Measurements from ENCODE around the gene SFRP2. TPM values are rescaled to one million over a fixed set of nuclear protein-coding genes. Genes with fewer than 3 reads are reported as not detected.

The SFRP2 gene
- polyA plus RNA-seq, 6 donors from 2014 or later: not detected

GRCh38 chr4:153780221-153780620, 8.7 kb downstream of the SFRP2 start:
- DNase-seq (no peak), ATAC-seq (ENCODE audit: low read depth in 2 of 2) (no peak)
- Mint-ChIP-seq H3K4me1 (peaks cover 0 to 4% (median 0%) of the 10 kb centered on the region in 3 donors), H3K27ac (no peak overlapping the region), H3K36me3 (peaks cover 9 to 10% of the 10 kb centered on the region in 2 donors), H3K4me3 (no peak overlapping the region), H3K27me3 (peaks cover 58 to 78% (median 76%) of the 10 kb centered on the region in 3 donors), H3K9me3 (peaks cover 2 to 15% (median 6%) of the 10 kb centered on the region in 7 donors)

- Mint-ChIP-seq H3K4me1 (peaks cover 0 to 4% (median 0%) of the 10 kb centered on the region in 3 donors), H3K27me3 (peaks cover 51 to 73% (median 67%) of the 10 kb centered on the region in 3 donors), H3K36me3 (peaks cover 9 to 10% of the 10 kb centered on the region in 2 donors), H3K4me3 (no peak overlapping the region), H3K27ac (no peak overlapping the region), H3K9me3 (peaks cover 2 to 15% (median 6%) of the 10 kb centered on the region in 7 donors)
- ATAC-seq (ENCODE audit: low read depth in 2 of 2) (no peak), DNase-seq (no peak)
These were observed 10.5 kb downstream of the SFRP2 start for GRCh38 chr4:153778383-153778782.

- Mint-ChIP-seq H3K36me3 (peaks cover 9 to 10% of the 10 kb centered on the region in 2 donors), H3K9me3 (peaks cover 2 to 15% (median 7%) of the 10 kb centered on the region in 7 donors)
- ATAC-seq (ENCODE audit: low read depth in 2 of 2): no peak
These were observed 11.5 kb downstream of the SFRP2 start for GRCh38 chr4:153777421-153777820.

GRCh38 chr4:153776601-153777000, 12.3 kb downstream of the SFRP2 start:
- Mint-ChIP-seq H3K27ac (no peak overlapping the region), H3K36me3 (peaks cover 9 to 10% of the 10 kb centered on the region in 2 donors), H3K27me3 (peaks cover 41 to 78% (median 66%) of the 10 kb centered on the region in 3 donors), H3K4me3 (no peak overlapping the region), H3K4me1 (peaks cover 0 to 4% (median 0%) of the 10 kb centered on the region in 3 donors), H3K9me3 (peaks cover 4 to 15% (median 10%) of the 10 kb centered on the region in 7 donors)
- no peak for DNase-seq
- ATAC-seq (ENCODE audit: low read depth in 2 of 2): no peak

More at GRCh38 chr4:153777421-153777820, 11.5 kb downstream of the SFRP2 start:
- H3K4me3 Mint-ChIP-seq: no peak overlapping the region
- DNase-seq: no peak
- peaks cover 0 to 4% (median 0%) of the 10 kb centered on the region in 3 donors for H3K4me1 Mint-ChIP-seq
- no peak overlapping the region for H3K27ac Mint-ChIP-seq
- H3K27me3 Mint-ChIP-seq: peaks cover 49 to 77% (median 66%) of the 10 kb centered on the region in 3 donors

- Mint-ChIP-seq H3K36me3 (peaks cover 4 to 6% of the 10 kb centered on the region in 2 donors), H3K27ac (peak overlapping the region in 1 of 6 donors; percentile 25), H3K4me1 (no peaks in the 10 kb centered on the region), H3K9me3 (peaks cover 1 to 20% (median 8%) of the 10 kb centered on the region in 7 donors), H3K4me3 (no peak overlapping the region), H3K27me3 (peaks cover 27 to 70% (median 70%) of the 10 kb centered on the region in 3 donors)
- DNase-seq (no peak), ATAC-seq (ENCODE audit: low read depth in 2 of 2) (no peak)
These were observed 15.6 kb downstream of the SFRP2 start for GRCh38 chr4:153773236-153773690.

- Mint-ChIP-seq H3K9me3 (peaks cover 0 to 12% (median 5%) of the 10 kb centered on the region in 7 donors), H3K27me3 (peaks cover 17 to 51% (median 49%) of the 10 kb centered on the region in 3 donors), H3K4me1 (no peaks in the 10 kb centered on the region), H3K4me3 (no peak overlapping the region), H3K36me3 (no peaks in the 10 kb centered on the region), H3K27ac (peak overlapping the region in 1 of 6 donors; percentile 70)
- DNase-seq (no peak), ATAC-seq (ENCODE audit: low read depth in 2 of 2) (no peak)
These were observed 17.8 kb downstream of the SFRP2 start for GRCh38 chr4:153771046-153771445.

- DNase-seq (no peak), ATAC-seq (ENCODE audit: low read depth in 2 of 2) (no peak)
- Mint-ChIP-seq H3K4me3 (no peak overlapping the region), H3K9me3 (peaks cover 0 to 17% (median 5%) of the 10 kb centered on the region in 7 donors), H3K27me3 (peaks cover 23 to 54% (median 49%) of the 10 kb centered on the region in 3 donors), H3K36me3 (peaks cover 0 to 4% of the 10 kb centered on the region in 2 donors), H3K4me1 (no peaks in the 10 kb centered on the region), H3K27ac (no peak overlapping the region)
These were observed 22.1 kb downstream of the SFRP2 start for GRCh38 chr4:153766758-153767157.

- DNase-seq (no peak), ATAC-seq (ENCODE audit: low read depth in 2 of 2) (no peak)
- Mint-ChIP-seq H3K9me3 (peaks cover 0 to 14% (median 3%) of the 10 kb centered on the region in 7 donors), H3K27me3 (peaks cover 31 to 54% (median 49%) of the 10 kb centered on the region in 3 donors), H3K4me1 (no peaks in the 10 kb centered on the region), H3K27ac (no peak overlapping the region), H3K36me3 (peaks cover 0 to 4% of the 10 kb centered on the region in 2 donors), H3K4me3 (no peak overlapping the region)
These were observed 23.0 kb downstream of the SFRP2 start for GRCh38 chr4:153765894-153766293.

- Mint-ChIP-seq H3K36me3 (peaks cover 0 to 4% of the 10 kb centered on the region in 2 donors), H3K9me3 (peaks cover 0 to 6% (median 0%) of the 10 kb centered on the region in 7 donors), H3K27me3 (peaks cover 31 to 55% (median 46%) of the 10 kb centered on the region in 3 donors), H3K27ac (no peak overlapping the region), H3K4me1 (peaks cover 0 to 2% (median 0%) of the 10 kb centered on the region in 3 donors), H3K4me3 (no peak overlapping the region)
- no peak for DNase-seq
- ATAC-seq (ENCODE audit: low read depth in 2 of 2): no peak
These were observed 24.1 kb downstream of the SFRP2 start for GRCh38 chr4:153764601-153765368.

- ATAC-seq (ENCODE audit: low read depth in 2 of 2): no peak
- Mint-ChIP-seq H3K9me3 (peaks cover 0 to 6% (median 0%) of the 10 kb centered on the region in 7 donors), H3K4me1 (peaks cover 0 to 8% (median 4%) of the 10 kb centered on the region in 3 donors), H3K36me3 (peaks cover 0 to 4% of the 10 kb centered on the region in 2 donors), H3K27me3 (peaks cover 38 to 56% (median 52%) of the 10 kb centered on the region in 3 donors), H3K27ac (no peak overlapping the region), H3K4me3 (peak overlapping the region in 1 of 8 donors; percentile 1)
- no peak for DNase-seq
These were observed 25.5 kb downstream of the SFRP2 start for GRCh38 chr4:153763404-153763803.

- DNase-seq (no peak), ATAC-seq (ENCODE audit: low read depth in 2 of 2) (peak; percentile 28 to 37)
- Mint-ChIP-seq H3K4me3 (peak within 1 kb of the TSS; percentile 15 to 87 (median 68)), H3K27ac (peak within 1 kb of the TSS in 1 of 6 donors; percentile 42), H3K27me3 (peaks cover 52 to 67% (median 56%) of the 10 kb centered on the region in 3 donors), H3K36me3 (peaks cover 0 to 4% of the 10 kb centered on the region in 2 donors), H3K9me3 (peaks cover 0 to 5% (median 0%) of the 10 kb centered on the region in 7 donors), H3K4me1 (peaks cover 0 to 12% (median 4%) of the 10 kb centered on the region in 3 donors)
These were observed 29.2 kb downstream of the SFRP2 start, which contains the start of gene RNF175 for GRCh38 chr4:153759407-153760316. TSS of gene RNF175 (minus strand) at chr4:153760024. CDS start at chr4:153759862, 162 bp downstream.

- H3K4me3 Mint-ChIP-seq: peak overlapping the region; percentile 15 to 87 (median 68)
- H3K27me3 Mint-ChIP-seq: peaks cover 45 to 58% (median 51%) of the 10 kb centered on the region in 3 donors
- H3K9me3 Mint-ChIP-seq: peaks cover 0 to 5% (median 0%) of the 10 kb centered on the region in 7 donors
- peaks cover 0 to 12% (median 4%) of the 10 kb centered on the region in 3 donors for H3K4me1 Mint-ChIP-seq
- no peak for ATAC-seq (ENCODE audit: low read depth in 2 of 2)
- DNase-seq: no peak
- H3K36me3 Mint-ChIP-seq: peaks cover 0 to 4% of the 10 kb centered on the region in 2 donors
- H3K27ac Mint-ChIP-seq: peak overlapping the region in 1 of 6 donors; percentile 42
These were observed 30.0 kb downstream of the SFRP2 start for GRCh38 chr4:153758688-153759406.
